ENCODE results near the gene DNAJA4. TPM values are rescaled to one million over a fixed set of nuclear protein-coding genes. Genes with fewer than 3 reads are reported as not detected.
A peak's percentile ranks its signal among the peaks of the same experiment; 100 is the strongest.

DNAJA4 gene
- total and polyA plus RNA-seq, 7 donors: 78.5 to 276 (median 188) TPM

- intact Hi-C loops (cut with DNase I): no loop called here
- 91 to 95% (median 91%) methylated on average over 6 of the region's 6 CpGs for WGBS, 3 donors
- Histone ChIP-seq H3K27ac (no peak overlapping the region), H3K27me3 (ENCODE audit: insufficient read depth in 3 of 3, low read length in 2 of 3) (no peaks in the 10 kb centered on the region), H3K9me3 (no peaks in the 10 kb centered on the region), H3K36me3 (ENCODE audit: insufficient read depth in 1 of 2, low read depth in 1 of 2) (no peaks in the 10 kb centered on the region), H3K4me3 (no peak overlapping the region), H3K4me1 (no peaks in the 10 kb centered on the region)
- DNase-seq (no peak), ATAC-seq (no peak)
- TF ChIP-seq CTCF (IDR thresholded peaks at IDR 0.05): no peak
These were observed 27.9 kb upstream of the DNAJA4 start for GRCh38 chr15:78236491-78236890.

DNA sequence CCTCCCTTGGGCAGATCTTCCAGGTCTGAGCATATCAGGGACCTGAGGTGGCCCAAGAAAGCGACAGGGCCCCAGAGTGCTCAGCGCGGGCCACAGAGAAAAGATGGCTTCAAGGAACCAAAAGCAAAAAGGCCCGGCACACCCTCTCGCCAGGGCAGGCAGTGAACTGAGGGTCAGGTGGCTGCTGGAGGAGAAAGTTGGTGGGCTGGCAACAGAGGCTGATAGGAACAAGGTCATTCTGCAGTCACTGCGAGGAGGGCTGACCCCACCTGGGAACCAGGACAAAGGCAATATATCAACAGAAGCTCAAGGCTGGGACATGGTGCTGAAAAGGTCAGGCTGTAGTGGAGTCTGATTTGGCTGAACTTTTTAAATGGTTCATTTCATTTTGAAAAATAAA is 27.2 kb upstream of the DNAJA4 start:
- H3K9me3 ChIP-seq: no peaks in the 10 kb centered on the region
- H3K27ac ChIP-seq: no peak overlapping the region
- DNase-seq (no peak), ATAC-seq (no peak)
- 65 to 82% (median 75%) methylated on average over 6 of the region's 6 CpGs for WGBS, 3 donors
- no peak overlapping the region for H3K4me3 ChIP-seq
- no peaks in the 10 kb centered on the region for H3K36me3 ChIP-seq (ENCODE audit: insufficient read depth in 1 of 2, low read depth in 1 of 2)
- intact Hi-C loops (cut with DNase I): no loop called here
- H3K4me1 ChIP-seq: no peaks in the 10 kb centered on the region
- no peaks in the 10 kb centered on the region for H3K27me3 ChIP-seq (ENCODE audit: insufficient read depth in 3 of 3, low read length in 2 of 3)
- TF ChIP-seq CTCF (IDR thresholded peaks at IDR 0.05): no peak

DNA sequence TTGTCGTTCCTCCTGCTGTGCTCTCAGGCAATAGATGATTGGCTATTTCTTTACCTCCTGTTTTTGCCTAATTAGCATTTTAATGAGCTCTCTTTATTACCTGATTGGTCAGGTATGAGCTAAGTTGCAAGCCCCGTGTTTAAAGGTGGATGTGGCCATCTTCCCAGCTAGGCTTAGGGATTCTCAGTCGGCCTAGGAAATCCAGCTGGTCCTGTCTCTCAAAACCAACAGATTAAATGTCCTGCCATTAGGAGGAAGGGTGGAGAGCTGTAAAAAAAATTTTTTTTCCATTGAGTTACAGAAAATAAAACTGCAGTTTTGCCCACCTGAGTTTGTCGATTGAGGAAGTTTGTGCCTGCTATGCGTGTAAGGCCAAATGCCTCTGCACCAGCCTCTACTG is 24.6 kb upstream of the DNAJA4 start:
- WGBS, 3 donors: 31 to 52% (median 39%) methylated on average over 5 of the region's 5 CpGs
- H3K4me1 ChIP-seq: peaks cover 5% of the 10 kb centered on the region
- no peaks in the 10 kb centered on the region for H3K27me3 ChIP-seq (ENCODE audit: insufficient read depth in 3 of 3, low read length in 2 of 3)
- no peak overlapping the region for H3K4me3 ChIP-seq
- TF ChIP-seq CTCF (IDR thresholded peaks at IDR 0.05): no peak
- ATAC-seq: peak in 1 of 4 donors; percentile 35
- intact Hi-C loops (cut with DNase I): loop anchor here (5.0 to 10.0 kb wide), 5 partner anchors 63 to 283 kb away; no protein-coding TSS in a partner anchor
- no peaks in the 10 kb centered on the region for H3K9me3 ChIP-seq
- DNase-seq: no peak
- H3K36me3 ChIP-seq (ENCODE audit: insufficient read depth in 1 of 2, low read depth in 1 of 2): no peaks in the 10 kb centered on the region
- no peak overlapping the region for H3K27ac ChIP-seq

DNA sequence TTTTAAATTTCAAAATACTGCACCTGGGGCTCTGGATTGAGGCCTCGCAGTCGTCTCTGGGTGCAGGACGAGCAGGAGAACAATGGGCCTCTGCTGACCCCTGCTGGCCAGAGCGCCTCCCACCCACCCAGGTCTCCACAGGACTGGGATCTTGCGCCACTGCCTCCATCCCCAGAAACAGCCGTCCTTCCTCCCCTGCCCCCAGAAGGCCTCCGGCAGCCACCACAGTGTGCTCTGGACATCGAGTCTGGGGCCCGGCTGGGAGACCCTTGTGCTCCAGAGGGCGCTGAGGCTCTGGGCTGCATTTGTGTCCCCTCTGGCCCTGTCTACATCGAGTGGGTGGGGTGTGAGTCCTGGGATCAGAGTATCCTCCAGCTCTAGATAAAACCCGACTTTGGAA is 23.3 kb upstream of the DNAJA4 start:
- ATAC-seq: peak; percentile 94 to 98 (median 96)
- Histone ChIP-seq H3K4me3 (no peak overlapping the region), H3K4me1 (peaks cover 5% of the 10 kb centered on the region), H3K27ac (no peak overlapping the region), H3K36me3 (ENCODE audit: insufficient read depth in 1 of 2, low read depth in 1 of 2) (no peaks in the 10 kb centered on the region), H3K9me3 (no peaks in the 10 kb centered on the region), H3K27me3 (ENCODE audit: insufficient read depth in 3 of 3, low read length in 2 of 3) (no peaks in the 10 kb centered on the region)
- intact Hi-C loops (cut with DNase I): loop anchor here (1.0 to 10.0 kb wide), 7 partner anchors 64 to 284 kb away; no protein-coding TSS in a partner anchor
- TF ChIP-seq CTCF (IDR thresholded peaks at IDR 0.05): peak; percentile 91
- DNase-seq: peak; percentile 86 to 95
- 15 to 18% (median 15%) methylated on average over 12 of the region's 12 CpGs for WGBS, 3 donors

DNA sequence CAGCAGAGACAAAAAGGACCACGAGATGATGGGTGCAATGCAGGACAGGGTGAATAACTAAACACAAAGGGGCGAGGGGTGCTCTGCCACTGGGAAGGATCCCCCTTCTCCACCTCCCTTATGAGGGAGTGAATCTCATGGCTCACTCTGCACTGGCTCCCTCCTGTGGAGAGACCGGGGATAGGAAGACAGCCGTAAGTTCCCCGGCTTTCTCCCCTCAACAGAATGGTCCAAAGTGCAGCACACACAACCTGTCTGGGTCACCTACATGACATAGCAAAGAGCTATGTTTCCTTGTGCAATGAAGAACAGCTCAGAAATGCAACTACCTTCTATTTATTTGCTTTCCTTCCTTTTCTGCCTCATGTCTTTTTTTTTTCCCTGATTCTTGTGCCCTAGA is 22.2 kb upstream of the DNAJA4 start:
- no peak for DNase-seq
- Histone ChIP-seq H3K9me3 (no peaks in the 10 kb centered on the region), H3K27me3 (ENCODE audit: insufficient read depth in 3 of 3, low read length in 2 of 3) (no peaks in the 10 kb centered on the region), H3K4me3 (no peak overlapping the region), H3K4me1 (peaks cover 5% of the 10 kb centered on the region), H3K36me3 (ENCODE audit: insufficient read depth in 1 of 2, low read depth in 1 of 2) (no peaks in the 10 kb centered on the region), H3K27ac (no peak overlapping the region)
- 67 to 81% (median 73%) methylated on average over 5 of the region's 5 CpGs for WGBS, 3 donors
- TF ChIP-seq CTCF (IDR thresholded peaks at IDR 0.05): peak; percentile 50
- intact Hi-C loops (cut with DNase I): loop anchor here (5.0 to 10.0 kb wide), 5 partner anchors 65 to 285 kb away; no protein-coding TSS in a partner anchor
- ATAC-seq: peak in 3 of 4 donors; percentile 54 to 70 (median 57)

Data from psoas muscle (tissue), 8 donors.